ENCODE results near the gene LIAS.

- no peak for TF ChIP-seq MTA1 (CRISPR knock-in tag; IDR thresholded peaks at IDR 0.05; ENCODE audit: borderline replicate concordance)
- no peak for TF ChIP-seq MIXL1 (CRISPR knock-in tag; IDR thresholded peaks at IDR 0.05)
- no peak for TF ChIP-seq CTCF (CRISPR knock-in tag; IDR thresholded peaks at IDR 0.05)
Measured at GRCh38 chr4:39410415-39410814, 48.4 kb upstream of the LIAS start.

Data from HepG2 (cell line).